Stimulated activated CD4-positive, alpha-beta T cell treated with anti-CD3 and anti-CD28 coated beads, Interleukin-15, amount 100 ng/mL, for 48 hours (primary cell): ENCODE measurements around the gene GPR162.
A peak's percentile ranks its signal among the peaks of the same experiment; 100 is the strongest.

Experiments used
- DNase-seq, 2 donors: peaks; one replicate each; pipeline ENCODE4 v3.0.0-alpha.2; 2020; ENCODE audit warnings: low read depth in 2 of 2

Gene GPR162

GRCh38 chr12:6821591-6822425, at the start of gene GPR162:
Gene GPR162 (plus strand): TSS chr12:6821821. CDS start chr12:6823899, 2,078 bp downstream.
- DNase-seq: no peak

GRCh38 chr12:6772331-6772695, 49.3 kb upstream of the GPR162 start, which contains the start of gene LAG3:
Gene LAG3 (plus strand): TSS chr12:6772520. CDS start chr12:6772853, 333 bp downstream.
- peak; percentile 48 to 63 for DNase-seq

GRCh38 chr12:6772726-6773589, 48.7 kb upstream of the GPR162 start:
- DNase-seq: no peak

GRCh38 chr12:6773590-6774351, 47.9 kb upstream of the GPR162 start:
- no peak for DNase-seq

- no peak for DNase-seq
Measured at GRCh38 chr12:6774499-6775062, 47.0 kb upstream of the GPR162 start.

- DNase-seq: no peak
Measured at GRCh38 chr12:6775185-6776174, 46.1 kb upstream of the GPR162 start.

GRCh38 chr12:6777386-6777785, 44.2 kb upstream of the GPR162 start:
- no peak for DNase-seq

- no peak for DNase-seq
Measured at GRCh38 chr12:6778217-6778573, 43.4 kb upstream of the GPR162 start.

- DNase-seq: peak; percentile 79 to 90
Measured at GRCh38 chr12:6778574-6779550, 42.8 kb upstream of the GPR162 start.

GRCh38 chr12:6779708-6780432, 41.8 kb upstream of the GPR162 start:
- DNase-seq: no peak

GRCh38 chr12:6780573-6780972, 41.0 kb upstream of the GPR162 start:
- no peak for DNase-seq

GRCh38 chr12:6782119-6782518, 39.5 kb upstream of the GPR162 start:
- DNase-seq: no peak

- DNase-seq: no peak
Measured at GRCh38 chr12:6782850-6783566, 38.6 kb upstream of the GPR162 start.

- DNase-seq: no peak
Measured at GRCh38 chr12:6783828-6784227, 37.8 kb upstream of the GPR162 start.

- no peak for DNase-seq
Measured at GRCh38 chr12:6784296-6784695, 37.3 kb upstream of the GPR162 start.

- DNase-seq: no peak
Measured at GRCh38 chr12:6784761-6785160, 36.9 kb upstream of the GPR162 start.

- no peak for DNase-seq
Measured at GRCh38 chr12:6786416-6787094, 35.1 kb upstream of the GPR162 start.
